Stimulated activated CD4-positive, alpha-beta T cell treated with anti-CD3 and anti-CD28 coated beads, Interleukin-4, amount 100 ng/mL, for 1 hour (primary cell): ENCODE results near the gene MRPL48.
"Not testable (repeated sequence)": the region's sequence is repeated elsewhere in the genome, so short reads cannot be mapped to it uniquely, and the experiment has no call there.

ENCODE experiments used
- DNase-seq: peaks from one replicate; pipeline ENCODE4 v3.0.0-alpha.2; 2020

The MRPL48 gene

GRCh38 chr11:73779084-73779902 is 8.4 kb upstream of the MRPL48 start:
- peak; percentile 99 for DNase-seq

GRCh38 chr11:73781303-73781702 is 6.4 kb upstream of the MRPL48 start:
- no peak for DNase-seq

GRCh38 chr11:73783483-73784020 is 4.1 kb upstream of the MRPL48 start:
- no peak for DNase-seq

GRCh38 chr11:73784080-73784634 is 3.5 kb upstream of the MRPL48 start:
- no peak for DNase-seq

- DNase-seq, result no peak
Observed at GRCh38 chr11:73784734-73785133, 2.9 kb upstream of the MRPL48 start.

- DNase-seq, result not testable (repeated sequence)
Observed at GRCh38 chr11:73785467-73785866, 2.2 kb upstream of the MRPL48 start.

GRCh38 chr11:73787051-73787642 is 527 bp upstream of the MRPL48 start:
- no peak for DNase-seq

GRCh38 chr11:73789279-73789670 is 1.6 kb downstream of the MRPL48 start:
- no peak for DNase-seq

- no peak for DNase-seq
Observed at GRCh38 chr11:73792584-73792983, 4.9 kb downstream of the MRPL48 start.

- DNase-seq, result no peak
Observed at GRCh38 chr11:73795925-73796632, 8.4 kb downstream of the MRPL48 start.

- DNase-seq, result no peak
Observed at GRCh38 chr11:73797457-73797856, 9.8 kb downstream of the MRPL48 start.

- no peak for DNase-seq
Observed at GRCh38 chr11:73800276-73800806, 12.7 kb downstream of the MRPL48 start.

- DNase-seq, result no peak
Observed at GRCh38 chr11:73801136-73801535, 13.5 kb downstream of the MRPL48 start.

- DNase-seq, result no peak
Observed at GRCh38 chr11:73804712-73805111, 17.0 kb downstream of the MRPL48 start.

- no peak for DNase-seq
Observed at GRCh38 chr11:73808052-73808451, 20.4 kb downstream of the MRPL48 start.

- no peak for DNase-seq
Observed at GRCh38 chr11:73810637-73811036, 23.0 kb downstream of the MRPL48 start.

GRCh38 chr11:73812234-73812633 is 24.6 kb downstream of the MRPL48 start:
- DNase-seq, result no peak

- no peak for DNase-seq
Observed at GRCh38 chr11:73814812-73815211, 27.1 kb downstream of the MRPL48 start.

- DNase-seq, result no peak
Observed at GRCh38 chr11:73818846-73819245, 31.2 kb downstream of the MRPL48 start.

- DNase-seq, result no peak
Observed at GRCh38 chr11:73830261-73830660, 42.6 kb downstream of the MRPL48 start.

- no peak for DNase-seq
Observed at GRCh38 chr11:73833067-73833466, 45.4 kb downstream of the MRPL48 start.

- DNase-seq, result no peak
Observed at GRCh38 chr11:73838443-73839122, 50.9 kb downstream of the MRPL48 start.

- DNase-seq, result no peak
Observed at GRCh38 chr11:73839123-73839457, 51.4 kb downstream of the MRPL48 start.
